GM19328 (cell line): ENCODE measurements around the gene ANKS3.

Experiments used
- ATAC-seq: cut with Tn5 transposase; IDR thresholded peaks from one replicate; pipeline ENCODE4 v1.9.1; 2021; ENCODE audit warnings: mild to moderate bottlenecking, moderate library complexity; ENCODE audit not compliant: unreplicated experiment

Gene ANKS3

GRCh38 chr16:4696905-4697847 lies 36.9 kb downstream of the ANKS3 start:
- ATAC-seq = no peak

GRCh38 chr16:4696172-4696904 lies 37.7 kb downstream of the ANKS3 start:
- ATAC-seq = no peak

GRCh38 chr16:4695473-4696171 lies 38.4 kb downstream of the ANKS3 start:
- no peak for ATAC-seq

- no peak for ATAC-seq
Measured at GRCh38 chr16:4694642-4695451, 39.2 kb downstream of the ANKS3 start.

- peak; percentile 3 for ATAC-seq
Measured at GRCh38 chr16:4693956-4694641, 40.0 kb downstream of the ANKS3 start.

GRCh38 chr16:4693296-4693955 lies 40.6 kb downstream of the ANKS3 start, which contains the start of gene NUDT16L1:
NUDT16L1 (plus strand) TSS chr16:4693562; CDS start chr16:4693727, 165 bp downstream.
- ATAC-seq = peak; percentile 95

GRCh38 chr16:4692460-4693295 lies 41.4 kb downstream of the ANKS3 start:
- ATAC-seq = no peak

- no peak for ATAC-seq
Measured at GRCh38 chr16:4691666-4692412, 42.2 kb downstream of the ANKS3 start.

- ATAC-seq = no peak
Measured at GRCh38 chr16:4690946-4691665, 43.0 kb downstream of the ANKS3 start.

GRCh38 chr16:4689864-4690704 lies 44.0 kb downstream of the ANKS3 start:
- no peak for ATAC-seq

- ATAC-seq = no peak
Measured at GRCh38 chr16:4689091-4689671, 44.9 kb downstream of the ANKS3 start.

- no peak for ATAC-seq
Measured at GRCh38 chr16:4688674-4689045, 45.4 kb downstream of the ANKS3 start.

- no peak for ATAC-seq
Measured at GRCh38 chr16:4687946-4688673, 46.0 kb downstream of the ANKS3 start.

- ATAC-seq = no peak
Measured at GRCh38 chr16:4687416-4687815, 46.7 kb downstream of the ANKS3 start.
